ENCODE data around the gene MMD2.

The MMD2 gene

DNA sequence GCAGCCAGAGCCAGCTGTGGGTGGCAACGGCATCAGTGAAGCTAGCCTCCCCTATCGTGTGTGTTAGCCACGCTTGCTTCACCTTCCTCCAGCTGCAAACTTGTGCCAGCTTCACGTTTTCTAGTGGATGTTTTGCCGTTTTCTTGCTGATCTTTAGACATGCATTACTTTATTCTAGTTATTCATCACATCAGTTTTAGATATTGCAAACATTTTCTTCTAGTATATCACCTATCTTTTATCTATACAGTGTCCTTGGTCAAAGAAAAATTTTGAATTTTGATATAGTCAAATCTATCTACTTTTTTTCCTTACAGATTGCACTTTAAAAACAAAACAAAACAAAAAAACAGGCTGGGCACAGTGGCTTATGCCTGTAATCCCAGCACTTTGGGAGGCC, 90.5 kb downstream of the MMD2 start:
- no peak for DNase-seq (ENCODE audit: low read depth)

DNA sequence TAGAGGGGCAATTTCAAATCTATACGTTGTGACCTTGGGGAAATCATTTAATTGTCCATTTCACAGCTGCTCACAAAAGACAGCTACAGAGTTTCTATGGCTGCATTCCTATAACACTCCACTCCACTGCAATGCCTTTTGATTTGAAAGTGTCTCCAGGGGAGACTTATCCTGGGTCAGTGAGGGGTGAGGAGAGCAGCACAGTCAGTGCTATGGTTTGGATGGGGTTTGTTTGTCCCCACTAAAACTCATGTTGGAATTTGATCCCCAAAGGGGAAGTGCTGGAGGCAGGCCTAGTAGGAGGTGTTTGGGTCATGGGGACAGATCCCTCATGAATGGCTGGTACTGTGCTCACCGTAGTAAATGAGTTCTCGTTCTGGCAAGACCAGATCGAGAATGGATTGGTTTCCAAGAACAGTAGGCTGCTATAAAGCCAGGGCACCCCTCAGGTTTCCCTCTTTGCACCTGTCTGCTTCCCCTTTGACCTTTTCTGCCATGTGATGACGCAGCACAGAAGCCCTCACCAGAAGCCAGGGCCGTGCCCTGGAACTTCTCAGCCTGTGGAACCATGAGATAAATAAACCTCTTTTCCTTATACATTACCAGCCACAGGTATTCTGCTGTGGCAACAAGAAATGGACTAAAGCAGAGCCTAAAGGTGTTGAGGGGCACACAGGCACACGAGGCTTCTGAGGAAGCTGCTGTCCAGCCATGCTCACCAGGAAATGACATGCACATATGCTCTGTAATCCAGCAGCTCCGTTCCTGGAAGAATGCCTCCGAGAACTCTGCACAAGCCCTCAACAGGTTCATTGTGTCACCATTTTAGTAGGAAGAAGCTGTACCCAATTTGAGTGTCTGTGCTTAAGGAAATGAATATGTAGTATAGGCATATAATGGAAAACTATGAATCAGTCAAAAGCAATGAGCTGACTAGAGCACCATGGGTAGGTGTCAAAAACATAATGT, 92.2 kb downstream of the MMD2 start:
- DNase-seq (ENCODE audit: low read depth) = no peak

DNA sequence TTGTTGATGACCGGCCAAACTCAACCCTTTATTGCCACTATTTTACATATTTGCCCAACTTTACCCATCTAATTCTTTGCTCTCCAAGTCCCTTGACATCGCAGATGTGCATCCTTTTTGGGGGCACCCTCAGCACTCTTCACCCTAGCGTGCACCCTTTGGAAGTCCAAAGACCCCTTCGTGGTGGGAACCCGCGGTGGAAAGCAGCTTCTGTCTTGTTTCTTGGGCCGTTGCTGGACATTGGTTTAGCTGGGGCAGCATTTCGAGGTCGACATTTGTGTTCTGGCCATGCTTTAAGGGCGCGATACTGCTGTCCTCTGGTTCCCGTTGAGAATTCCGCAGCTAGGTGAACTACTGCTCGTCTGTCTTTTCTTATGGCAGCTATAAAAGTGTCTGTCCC, 96.8 kb downstream of the MMD2 start:
- DNase-seq (ENCODE audit: low read depth) = no peak

DNA sequence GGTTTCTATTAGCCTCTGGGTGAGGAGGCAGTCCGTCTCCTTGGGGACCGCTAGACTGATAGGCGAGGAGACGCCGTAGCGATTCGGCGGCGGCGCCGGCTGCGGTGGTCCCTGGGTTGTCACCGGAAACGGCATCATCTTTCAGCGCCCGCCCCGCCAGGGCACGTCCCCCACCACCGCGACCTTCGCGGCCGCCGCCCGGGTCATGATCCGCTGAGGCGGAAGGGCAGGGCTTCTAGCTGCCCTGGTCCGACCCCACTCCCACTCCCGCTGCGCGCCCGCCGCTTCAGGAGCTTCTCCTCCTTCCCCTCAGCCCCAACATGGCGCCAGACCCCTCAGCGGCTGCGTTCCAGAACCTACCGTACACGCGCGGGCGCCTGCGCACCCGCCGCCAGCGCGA, 97.3 kb downstream of the MMD2 start, which contains the start of gene PAPOLB:
TSS of gene PAPOLB (minus strand) at position 358 of the 400 bp plus-strand sequence. CDS start at position 138, 220 bp downstream.
- no peak for DNase-seq (ENCODE audit: low read depth)

DNA sequence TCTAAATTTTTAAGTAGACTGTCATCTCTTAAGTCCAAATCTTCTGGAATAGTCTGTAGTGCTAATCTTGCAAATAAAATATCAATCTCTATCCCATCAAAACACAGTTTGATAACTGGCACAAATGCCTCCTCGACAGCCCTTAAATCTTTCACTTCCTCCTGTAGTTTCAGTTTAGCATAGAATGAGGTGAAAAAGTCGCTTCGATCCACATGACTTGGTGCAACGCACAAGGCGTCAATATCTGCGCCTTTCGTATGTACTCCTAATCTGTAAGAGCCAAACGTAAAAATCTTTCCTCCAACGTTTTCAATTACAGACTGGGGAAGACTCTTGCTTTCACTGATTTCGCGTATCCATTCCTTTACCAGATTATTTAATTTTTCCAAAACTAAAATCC, 97.8 kb downstream of the MMD2 start:
- no peak for DNase-seq (ENCODE audit: low read depth)

DNA sequence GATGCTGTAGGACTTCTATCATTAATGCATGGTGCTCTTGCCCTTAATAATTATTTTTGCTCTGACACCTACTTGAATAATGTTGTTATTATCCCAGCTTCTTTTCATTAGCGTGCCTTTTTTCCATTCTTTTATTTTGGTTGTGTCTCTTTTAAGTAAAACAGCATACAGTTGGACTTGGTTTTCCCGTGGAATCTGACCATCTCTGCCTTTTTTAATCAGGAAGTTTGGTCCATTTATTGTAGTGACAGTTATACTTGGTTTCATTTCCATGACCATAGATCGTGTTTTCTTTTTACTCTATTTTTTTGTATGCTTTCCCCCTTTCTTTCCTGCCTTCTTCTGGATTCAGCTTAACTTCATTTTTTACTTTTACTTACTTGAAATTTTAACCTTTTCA, 101.8 kb downstream of the MMD2 start:
- DNase-seq (ENCODE audit: low read depth) = no peak

DNA sequence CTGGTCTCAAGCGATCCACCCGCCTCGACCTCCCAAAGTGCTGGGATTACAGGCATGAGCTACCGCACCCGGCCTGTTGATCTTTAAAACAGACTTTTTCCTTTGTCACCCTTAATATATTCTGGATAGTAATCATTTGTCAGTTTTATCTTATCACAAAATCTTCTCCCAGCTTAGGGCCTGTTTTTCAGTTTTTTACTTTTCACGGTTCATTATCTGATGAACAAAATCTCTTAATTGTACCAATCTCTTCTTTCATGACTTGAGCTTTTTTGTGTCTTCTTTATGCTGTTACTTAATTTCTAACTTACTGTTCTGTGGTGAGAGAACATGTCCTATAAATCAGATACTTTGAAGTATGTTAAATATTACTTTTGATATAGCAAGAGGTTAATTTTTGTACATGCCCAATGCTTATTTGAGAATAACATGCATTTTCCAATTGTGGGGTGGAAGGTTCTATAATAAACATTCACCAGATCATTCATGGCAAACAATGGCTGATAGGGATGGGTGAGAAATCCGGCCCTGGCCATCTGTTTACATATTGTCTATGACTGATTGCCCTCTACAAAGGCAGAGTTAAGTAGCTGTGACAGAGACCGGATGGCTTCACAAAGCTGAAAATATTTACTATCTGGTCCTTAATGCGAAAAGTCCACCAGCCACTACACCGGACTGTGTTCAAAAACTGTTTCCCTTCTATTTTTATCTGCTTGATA, 102.5 kb downstream of the MMD2 start:
- no peak for DNase-seq (ENCODE audit: low read depth)

Measured in HS-5 (cell line).